HepG2 (cell line): Measurements from ENCODE around the gene COL4A6. TPM values are rescaled to one million over a fixed set of nuclear protein-coding genes. Genes with fewer than 3 reads are reported as not detected.
A peak's percentile ranks its signal among the peaks of the same experiment; 100 is the strongest.

ENCODE experiments used
- ATAC-seq: fragments of 200-7000 bp; cut with Tn5 transposase; 3 replicates; pipeline ENCODE4 v1.9.1; 2020; ENCODE audit warnings: mild to moderate bottlenecking, moderate library complexity
- BruUV-seq: library from RNA; stranded (reverse); fragments of 400-500 nt; replicated peaks from 2 replicates; lab custom pipeline; 2021; lab: Mats Ljungman, UMichigan
- CTCF ChIA-PET: fragments of 300-600 bp; formaldehyde crosslinking; extraction: SDS; loops from one replicate; lab custom pipeline; 2021; ENCODE audit warnings: low total read pairs, inconsistent platforms, low intra/inter-chr PET ratio; lab: Yijun Ruan, JAX
- POLR2A ChIA-PET: fragments of 350-600 bp; sonication (Branson Sonifier 250); formaldehyde crosslinking; loops from one replicate; lab custom pipeline; 2020; ENCODE audit warnings: antibody characterized with exemption, inconsistent platforms; lab: Yijun Ruan, JAX
- DNase-seq: peaks from one replicate; pipeline ENCODE4 v3.0.0-alpha.2; 2015; ENCODE audit warnings: low spot score
- FAIRE-seq: peaks from 3 replicates; lab custom pipeline; 2011; peaks lifted over from hg19 to GRCh38; lab: Jason Lieb, UNC
- H2AFZ ChIP-seq: one replicate; pipeline ENCODE4 v1.6.1; 2011; ENCODE audit warnings: low read length, inconsistent platforms
- H3K27ac ChIP-seq: fragments of 300-600 bp; 3 replicates; pipeline ENCODE4 v1.8.0; 2011; ENCODE audit warnings: mixed run types, mild to moderate bottlenecking, mixed read lengths, low read length, inconsistent platforms; ENCODE audit not compliant: insufficient read depth; ENCODE audit errors: extremely low read length
- H3K27me3 ChIP-seq, 2 experiments: fragments of 200-600 bp in 1 of 2; 2 replicates in 1 of 2; 3 replicates in 1 of 2; pipeline versions ENCODE4 v1.6.0 to v1.8.0; 2011; ENCODE audit warnings: low read length in 2 of 2, mild to moderate bottlenecking in 2 of 2, moderate library complexity in 2 of 2, inconsistent platforms in 1 of 2; ENCODE audit not compliant: insufficient read depth in 2 of 2, control insufficient read depth in 1 of 2
- H3K36me3 ChIP-seq, 2 experiments: fragments of 200-600 bp in 1 of 2; replicated peaks in 1 of 2; 2 replicates in 1 of 2; 3 replicates in 1 of 2; pipeline versions ENCODE4 v1.5.1 to v1.8.0; 2011; ENCODE audit warnings: low read length in 2 of 2, inconsistent platforms in 1 of 2; ENCODE audit not compliant: insufficient read depth in 2 of 2, control insufficient read depth in 1 of 2
- H3K4me1 ChIP-seq: 2 replicates; pipeline ENCODE4 v1.5.1; 2012; ENCODE audit warnings: low read length, inconsistent platforms; ENCODE audit not compliant: insufficient read depth
- H3K4me2 ChIP-seq: 2 replicates; pipeline ENCODE4 v1.6.0; 2011; ENCODE audit warnings: low read depth, low read length, inconsistent platforms
- H3K4me3 ChIP-seq, 3 experiments: fragments of 200-600 bp in 1 of 3; sonication (generic), shearing (Covaris generic) in 1 of 3; replicated peaks in 1 of 3; 2 replicates each; pipeline ENCODE4 v1.5.1; 2011 to 2016; ENCODE audit warnings: low read length in 3 of 3, inconsistent platforms in 2 of 3, low read depth in 2 of 3, mild to moderate bottlenecking in 2 of 3, control low read depth in 1 of 3, mixed read lengths in 1 of 3; ENCODE audit not compliant: insufficient read depth in 1 of 3
- H3K79me2 ChIP-seq: one replicate; pipeline ENCODE4 v1.6.1; 2011; ENCODE audit warnings: low read length, inconsistent platforms; ENCODE audit not compliant: insufficient read depth
- H3K9ac ChIP-seq: 2 replicates; pipeline ENCODE4 v1.6.0; 2011; ENCODE audit warnings: mild to moderate bottlenecking, low read depth, low read length, inconsistent platforms; ENCODE audit not compliant: insufficient read depth
- H3K9me3 ChIP-seq: 2 replicates; pipeline ENCODE4 v1.5.1; 2012; ENCODE audit warnings: mild to moderate bottlenecking, low read length
- H4K20me1 ChIP-seq: 2 replicates; pipeline ENCODE4 v1.6.0; 2011; ENCODE audit warnings: inconsistent platforms, mild to moderate bottlenecking, low read length, moderate library complexity; ENCODE audit not compliant: insufficient read depth
- ATAD3A ChIP-seq: sonication (generic); formaldehyde crosslinking; IDR thresholded peaks from 2 replicates; pipeline ENCODE4 v1.4.0; 2020; ENCODE audit warnings: missing genetic modification reagents
- HOXA9 ChIP-seq: sonication (generic); formaldehyde crosslinking; IDR thresholded peaks from 2 replicates; pipeline ENCODE4 v1.8.1; 2022; ENCODE audit warnings: missing genetic modification reagents, mild to moderate bottlenecking, moderate library complexity, borderline replicate concordance
- KDM6A ChIP-seq: IDR thresholded peaks from 2 replicates; pipeline ENCODE4 v1.6.1; 2016; ENCODE audit warnings: low read depth
- KMT2B ChIP-seq: IDR thresholded peaks from 2 replicates; pipeline ENCODE4 v1.6.1; 2016; ENCODE audit warnings: missing genetic modification reagents, missing compliant biosample characterization
- MLLT10 ChIP-seq: sonication (generic); formaldehyde crosslinking; IDR thresholded peaks from 2 replicates; pipeline ENCODE4 v1.4.0; 2020; ENCODE audit warnings: missing genetic modification reagents
- POLR2A ChIP-seq, 2 experiments: IDR thresholded peaks; 2 replicates each; pipeline ENCODE4 v1.6.1; 2011; ENCODE audit warnings: low read depth in 2 of 2, low read length in 2 of 2, mild to moderate bottlenecking in 1 of 2, moderate library complexity in 1 of 2; ENCODE audit not compliant: insufficient read depth in 1 of 2
- ZNF468 ChIP-seq: sonication (generic); formaldehyde crosslinking; IDR thresholded peaks from 2 replicates; pipeline ENCODE4 v1.8.0; 2022; ENCODE audit warnings: mild to moderate bottlenecking, moderate library complexity, missing genetic modification reagents
- WGBS: methylation state at CpG from one replicate; pipeline ENCODE4 v1.1.6; 2017; ENCODE audit warnings: low lambda C conversion rate; 5-methylcytosine and 5-hydroxymethylcytosine counted together
- in situ Hi-C: cut with HindIII; loops from 2 replicates; pipeline ENCODE4 v1.10.0; 2017; ENCODE audit warnings: low pct_unique_long_range_greater_than_20kb; ENCODE audit not compliant: extremely low pct_ligation_motif_present
- intact Hi-C: fragments of 100-400 bp; cut with micrococcal nuclease; formaldehyde crosslinking; loops from one replicate; pipeline ENCODE4 v1.10.0; 2022; ENCODE audit not compliant: unreplicated experiment
- polyA plus RNA-seq, 8 experiments: library from polyadenylated mRNA; depleted of rRNA in 3 of 8; stranded (reverse) in 7 of 8; unstranded in 1 of 8; fragments of >200 nt; fragmentation: Illumina TruSeq in 4 of 8; extraction: Trizol in 4 of 8; gene quantifications; 2 replicates each; pipeline versions ENCODE4 v1.2.1 to v1.2.3, GENCODE V29; 2011 to 2016; ENCODE audit warnings: low read depth in 4 of 8, missing spikeins in 1 of 8, mixed read lengths in 1 of 8; ENCODE audit not compliant: insufficient read depth in 1 of 8
- total RNA-seq, 5 experiments: library from RNA; depleted of rRNA; stranded (reverse); fragments of >200 nt; fragmentation: Illumina TruSeq; extraction: Trizol; gene quantifications; 2 replicates each; pipeline ENCODE4 v1.2.3, GENCODE V29; 2016; ENCODE audit warnings: low read depth in 1 of 5
- TF ChIP-seq, protein P1 (sequence below): sonication (generic); formaldehyde crosslinking; IDR thresholded peaks from 2 replicates; pipeline ENCODE4 v1.8.0; 2022; ENCODE audit warnings: mild to moderate bottlenecking, missing genetic modification reagents, moderate library complexity
- TF ChIP-seq, protein P2 (sequence below): sonication (generic); formaldehyde crosslinking; IDR thresholded peaks from 2 replicates; pipeline ENCODE4 v1.8.0; 2022; ENCODE audit warnings: missing genetic modification reagents, mild to moderate bottlenecking, borderline replicate concordance

COL4A6 gene
- total and polyA plus RNA-seq, 2 of the 13 experiments (the other 11 are each of a cell fraction or from before 2014, with no cell fraction given) = 4.5 to 8.2 TPM

DNA sequence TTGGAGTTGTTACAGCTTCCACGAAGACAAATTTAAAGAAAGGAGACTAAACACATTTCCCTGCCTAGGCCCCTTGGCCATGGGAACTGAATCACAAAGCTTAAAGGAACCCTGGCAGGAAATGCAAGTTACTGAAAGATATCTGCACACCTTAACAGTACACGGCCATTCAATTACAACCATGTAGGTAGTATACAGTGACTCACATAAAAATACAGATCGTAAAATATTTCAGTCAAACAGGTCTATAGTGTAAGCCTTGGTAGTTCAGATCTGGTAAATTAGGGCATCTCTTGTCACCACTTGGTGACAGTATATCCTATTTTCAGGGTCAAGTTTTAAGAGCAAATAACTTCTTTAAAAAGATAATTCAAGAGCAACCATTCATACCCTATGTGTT lies 234.7 kb downstream of the COL4A6 start:
- Histone ChIP-seq H2AFZ (no peak overlapping the region), H3K4me2 (no peak overlapping the region), H3K4me1 (no peaks in the 10 kb centered on the region), H3K27me3 (no peaks in the 10 kb centered on the region), H3K27ac (no peak overlapping the region), H4K20me1 (no peaks in the 10 kb centered on the region), H3K79me2 (no peaks in the 10 kb centered on the region), H3K9me3 (no peaks in the 10 kb centered on the region), H3K9ac (no peak overlapping the region), H3K4me3 (no peak overlapping the region), H3K36me3 (no peaks in the 10 kb centered on the region)
- ChIA-PET POLR2A (no interaction called here), CTCF (no interaction called here)
- in situ Hi-C loops (no loop called here), intact Hi-C loops (no loop called here)
- ATAC-seq = no peak
- WGBS = 67% methylated on average over 1 of the region's 3 CpGs
- TF ChIP-seq ATAD3A (CRISPR knock-in tag) (no peak), HOXA9 (CRISPR knock-in tag) (no peak), KDM6A (no peak), MLLT10 (no peak), POLR2A (IDR thresholded peaks at IDR 0.05; ENCODE audit: insufficient read depth in 1 of 2, low read depth in 2 of 2, low read length in 2 of 2) (no peak), ZNF468 (CRISPR knock-in tag) (no peak), KMT2B (CRISPR knock-in tag) (no peak)
- TF ChIP-seq, protein P1, sequence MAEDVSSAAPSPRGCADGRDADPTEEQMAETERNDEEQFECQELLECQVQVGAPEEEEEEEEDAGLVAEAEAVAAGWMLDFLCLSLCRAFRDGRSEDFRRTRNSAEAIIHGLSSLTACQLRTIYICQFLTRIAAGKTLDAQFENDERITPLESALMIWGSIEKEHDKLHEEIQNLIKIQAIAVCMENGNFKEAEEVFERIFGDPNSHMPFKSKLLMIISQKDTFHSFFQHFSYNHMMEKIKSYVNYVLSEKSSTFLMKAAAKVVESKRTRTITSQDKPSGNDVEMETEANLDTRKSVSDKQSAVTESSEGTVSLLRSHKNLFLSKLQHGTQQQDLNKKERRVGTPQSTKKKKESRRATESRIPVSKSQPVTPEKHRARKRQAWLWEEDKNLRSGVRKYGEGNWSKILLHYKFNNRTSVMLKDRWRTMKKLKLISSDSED (CRISPR knock-in tag) = no peak
- TF ChIP-seq, protein P2, sequence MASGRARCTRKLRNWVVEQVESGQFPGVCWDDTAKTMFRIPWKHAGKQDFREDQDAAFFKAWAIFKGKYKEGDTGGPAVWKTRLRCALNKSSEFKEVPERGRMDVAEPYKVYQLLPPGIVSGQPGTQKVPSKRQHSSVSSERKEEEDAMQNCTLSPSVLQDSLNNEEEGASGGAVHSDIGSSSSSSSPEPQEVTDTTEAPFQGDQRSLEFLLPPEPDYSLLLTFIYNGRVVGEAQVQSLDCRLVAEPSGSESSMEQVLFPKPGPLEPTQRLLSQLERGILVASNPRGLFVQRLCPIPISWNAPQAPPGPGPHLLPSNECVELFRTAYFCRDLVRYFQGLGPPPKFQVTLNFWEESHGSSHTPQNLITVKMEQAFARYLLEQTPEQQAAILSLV (CRISPR knock-in tag) = no peak
- peak; percentile 44 for FAIRE-seq
- DNase-seq = no peak
- BruUV-seq = no TSS peak
